Measurements from ENCODE around the gene SLC5A1.

DNA sequence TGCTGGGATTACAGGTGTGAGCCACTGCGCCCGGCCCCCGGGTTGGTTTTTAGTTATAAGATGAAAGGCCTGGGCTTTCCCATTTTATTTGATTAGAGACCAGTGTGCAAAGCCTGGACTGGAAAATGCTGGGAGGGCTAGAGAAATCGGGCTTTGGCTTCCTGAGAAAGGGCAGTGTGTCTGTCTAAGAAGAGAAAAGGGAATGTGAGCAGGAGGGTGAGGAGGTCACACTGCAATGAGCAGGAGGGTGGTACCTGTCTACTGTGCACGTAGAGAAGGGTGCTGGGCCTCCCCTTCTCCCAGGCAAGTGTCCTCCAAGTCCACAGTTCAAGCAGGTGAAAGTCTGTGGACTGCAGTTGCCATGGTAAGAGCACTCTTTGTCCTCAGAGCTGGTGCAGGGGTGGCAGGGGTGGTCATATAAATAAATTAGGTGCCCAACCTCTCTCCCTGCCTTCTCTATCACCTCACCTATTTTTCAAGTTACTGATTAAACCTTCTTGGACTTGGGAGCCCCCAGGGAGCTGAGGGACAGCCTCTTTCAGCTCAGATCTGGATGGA is 30.8 kb downstream of the SLC5A1 start:
- no peak for TF ChIP-seq POLR2AphosphoS5 (IDR thresholded peaks at IDR 0.05)
- TF ChIP-seq, protein P1, sequence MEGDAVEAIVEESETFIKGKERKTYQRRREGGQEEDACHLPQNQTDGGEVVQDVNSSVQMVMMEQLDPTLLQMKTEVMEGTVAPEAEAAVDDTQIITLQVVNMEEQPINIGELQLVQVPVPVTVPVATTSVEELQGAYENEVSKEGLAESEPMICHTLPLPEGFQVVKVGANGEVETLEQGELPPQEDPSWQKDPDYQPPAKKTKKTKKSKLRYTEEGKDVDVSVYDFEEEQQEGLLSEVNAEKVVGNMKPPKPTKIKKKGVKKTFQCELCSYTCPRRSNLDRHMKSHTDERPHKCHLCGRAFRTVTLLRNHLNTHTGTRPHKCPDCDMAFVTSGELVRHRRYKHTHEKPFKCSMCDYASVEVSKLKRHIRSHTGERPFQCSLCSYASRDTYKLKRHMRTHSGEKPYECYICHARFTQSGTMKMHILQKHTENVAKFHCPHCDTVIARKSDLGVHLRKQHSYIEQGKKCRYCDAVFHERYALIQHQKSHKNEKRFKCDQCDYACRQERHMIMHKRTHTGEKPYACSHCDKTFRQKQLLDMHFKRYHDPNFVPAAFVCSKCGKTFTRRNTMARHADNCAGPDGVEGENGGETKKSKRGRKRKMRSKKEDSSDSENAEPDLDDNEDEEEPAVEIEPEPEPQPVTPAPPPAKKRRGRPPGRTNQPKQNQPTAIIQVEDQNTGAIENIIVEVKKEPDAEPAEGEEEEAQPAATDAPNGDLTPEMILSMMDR (IDR thresholded peaks at IDR 0.05), result no peak

Measured in gastroesophageal sphincter (tissue), 3 donors.